PC-3 (cell line): ENCODE data around the gene CLSTN3.

Source experiments
- EZH2 ChIP-seq: fragments of 300-600 bp; sonication (generic); IDR thresholded peaks from one replicate; pipeline ENCODE4 v1.6.1; 2017; ENCODE audit warnings: antibody characterized with exemption, mild to moderate bottlenecking, low read length; ENCODE audit not compliant: unreplicated experiment
- EZH2phosphoT487 ChIP-seq: fragments of 300-600 bp; sonication (generic); IDR thresholded peaks from 2 replicates; pipeline ENCODE4 v1.6.1; 2018; ENCODE audit warnings: mild to moderate bottlenecking, antibody characterized with exemption, low read length, borderline replicate concordance
- TF ChIP-seq, protein P1 (sequence below): fragments of 300-600 bp; sonication (generic); conservative IDR thresholded peaks from 2 replicates; pipeline ENCODE4 v1.5.1; 2017; ENCODE audit warnings: antibody characterized with exemption, low read depth, mild to moderate bottlenecking, low read length

DNA sequence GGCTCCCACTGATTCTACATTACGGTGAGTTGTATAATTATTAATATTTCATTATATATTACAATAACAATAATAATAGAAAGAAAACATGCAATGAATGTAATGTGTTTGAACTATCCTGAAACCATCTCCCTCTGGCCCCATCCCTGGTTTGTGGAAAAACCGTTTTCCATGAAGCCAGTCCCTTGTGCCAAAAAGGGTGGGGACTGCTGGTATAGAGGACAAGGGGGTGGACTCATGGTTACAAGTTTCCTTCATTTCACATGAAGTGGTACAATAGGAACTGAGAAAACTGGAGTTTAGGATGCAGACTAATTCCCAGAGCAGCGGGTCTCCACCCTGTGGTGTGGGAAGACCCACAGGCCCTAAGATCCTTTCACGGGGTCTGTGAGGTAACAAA lies 18.1 kb upstream of the CLSTN3 start:
- TF ChIP-seq, protein P1, sequence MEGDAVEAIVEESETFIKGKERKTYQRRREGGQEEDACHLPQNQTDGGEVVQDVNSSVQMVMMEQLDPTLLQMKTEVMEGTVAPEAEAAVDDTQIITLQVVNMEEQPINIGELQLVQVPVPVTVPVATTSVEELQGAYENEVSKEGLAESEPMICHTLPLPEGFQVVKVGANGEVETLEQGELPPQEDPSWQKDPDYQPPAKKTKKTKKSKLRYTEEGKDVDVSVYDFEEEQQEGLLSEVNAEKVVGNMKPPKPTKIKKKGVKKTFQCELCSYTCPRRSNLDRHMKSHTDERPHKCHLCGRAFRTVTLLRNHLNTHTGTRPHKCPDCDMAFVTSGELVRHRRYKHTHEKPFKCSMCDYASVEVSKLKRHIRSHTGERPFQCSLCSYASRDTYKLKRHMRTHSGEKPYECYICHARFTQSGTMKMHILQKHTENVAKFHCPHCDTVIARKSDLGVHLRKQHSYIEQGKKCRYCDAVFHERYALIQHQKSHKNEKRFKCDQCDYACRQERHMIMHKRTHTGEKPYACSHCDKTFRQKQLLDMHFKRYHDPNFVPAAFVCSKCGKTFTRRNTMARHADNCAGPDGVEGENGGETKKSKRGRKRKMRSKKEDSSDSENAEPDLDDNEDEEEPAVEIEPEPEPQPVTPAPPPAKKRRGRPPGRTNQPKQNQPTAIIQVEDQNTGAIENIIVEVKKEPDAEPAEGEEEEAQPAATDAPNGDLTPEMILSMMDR: no peak
- TF ChIP-seq EZH2phosphoT487 (no peak), EZH2 (no peak)
